Activated CD8-positive, alpha-beta T cell treated with anti-CD3 and anti-CD28 coated beads, Interleukin-2, amount 10 ng/mL, durations not matched to agents 7 days and 5 days (primary cell): ENCODE data around the gene NDUFS2. TPM values are rescaled to one million over a fixed set of nuclear protein-coding genes. Genes with fewer than 3 reads are reported as not detected.

ENCODE experiments used
- ATAC-seq: fragments of 150-1000 bp; cut with Tn5 transposase; one replicate; pipeline ENCODE4 v1.10.0; 2021; ENCODE audit warnings: moderate library complexity
- CTCF ChIA-PET: fragments of 350-600 bp; sonication (Branson Sonifier 250); formaldehyde crosslinking; loops from one replicate; lab custom pipeline; 2021; ENCODE audit warnings: antibody characterized with exemption; lab: Charles Lee
- POLR2A ChIA-PET: fragments of 350-600 bp; sonication (Branson Sonifier 250); formaldehyde crosslinking; loops from one replicate; lab custom pipeline; 2021; ENCODE audit warnings: antibody characterized with exemption; lab: Charles Lee
- DNase-seq: peaks from one replicate; pipeline ENCODE4 v3.0.0-alpha.2; 2020
- H3K27ac Mint-ChIP-seq: one replicate; pipeline ENCODE4 v1.8.0; 2021; ENCODE audit warnings: mild to moderate bottlenecking, mixed read lengths
- H3K27me3 Mint-ChIP-seq: one replicate; pipeline ENCODE4 v1.8.0; 2021; ENCODE audit warnings: low read depth, mixed read lengths
- H3K36me3 Mint-ChIP-seq: one replicate; pipeline ENCODE4 v1.8.0; 2021; ENCODE audit warnings: low read depth, mixed read lengths
- H3K4me1 Mint-ChIP-seq: one replicate; pipeline ENCODE4 v1.8.0; 2021; ENCODE audit warnings: low read depth, mixed read lengths
- H3K4me3 Mint-ChIP-seq: one replicate; pipeline ENCODE4 v1.8.0; 2021; ENCODE audit warnings: mild to moderate bottlenecking, mixed read lengths
- H3K9me3 Mint-ChIP-seq: one replicate; pipeline ENCODE4 v1.8.0; 2022; ENCODE audit warnings: mixed read lengths; ENCODE audit not compliant: insufficient read depth
- total RNA-seq, 2 experiments: library from RNA; stranded (reverse); gene quantifications; one replicate each; pipeline ENCODE4 v1.2.3, GENCODE V29; 2021

Gene NDUFS2
- total RNA-seq, 2 experiments from 2014 or later = 73.6 to 76.8 TPM

GRCh38 chr1:161162052-161162451 lies 40.1 kb upstream of the NDUFS2 start:
- Mint-ChIP-seq H3K27me3 (no peaks in the 10 kb centered on the region), H3K36me3 (peaks cover 51% of the 10 kb centered on the region), H3K4me1 (peaks cover 48% of the 10 kb centered on the region), H3K9me3 (no peaks in the 10 kb centered on the region), H3K4me3 (no peak overlapping the region), H3K27ac (no peak overlapping the region)
- DNase-seq (no peak), ATAC-seq (no peak)
- ChIA-PET CTCF (interaction anchor here (0.7 to 1.0 kb wide), 2 partner anchors 58 to 63 kb away, joined by 3 to 4 read pairs; partner anchors contain the start of gene TOMM40L), POLR2A (interaction anchor here (1.1 to 1.5 kb wide), 2 partner anchors 9 to 92 kb away, joined by 3 to 7 read pairs; partner anchors contain the start of genes ARHGAP30 and UFC1)

DNA sequence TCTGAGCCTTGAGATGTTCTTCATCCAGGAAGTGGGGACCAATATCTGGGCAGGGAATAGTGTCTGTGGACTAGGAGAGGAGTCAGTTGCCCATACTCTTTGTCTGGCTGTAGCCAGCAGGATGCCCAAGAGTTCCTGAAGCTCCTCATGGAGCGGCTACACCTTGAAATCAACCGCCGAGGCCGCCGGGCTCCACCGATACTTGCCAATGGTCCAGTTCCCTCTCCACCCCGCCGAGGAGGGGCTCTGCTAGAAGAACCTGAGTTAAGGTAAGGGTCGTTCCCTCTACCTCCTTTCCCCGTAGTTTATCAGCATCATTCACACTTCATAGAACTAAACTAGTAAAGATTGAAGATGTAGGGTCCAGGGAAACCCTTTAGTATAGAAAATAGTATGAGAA lies 39.4 kb upstream of the NDUFS2 start:
- CTCF ChIA-PET = interaction anchor here (0.7 to 1.0 kb wide), 2 partner anchors 57 to 63 kb away, joined by 3 to 4 read pairs; partner anchors contain the start of gene TOMM40L
- POLR2A ChIA-PET = interaction anchor here (1.1 to 1.5 kb wide), 2 partner anchors 9 to 93 kb away, joined by 3 to 7 read pairs; partner anchors contain the start of genes ARHGAP30 and UFC1
- ATAC-seq = no peak
- Mint-ChIP-seq H3K4me1 (peaks cover 52% of the 10 kb centered on the region), H3K27ac (peak overlapping the region; percentile 30), H3K4me3 (no peak overlapping the region), H3K9me3 (no peaks in the 10 kb centered on the region), H3K36me3 (peaks cover 44% of the 10 kb centered on the region), H3K27me3 (no peaks in the 10 kb centered on the region)
- no peak for DNase-seq

- POLR2A ChIA-PET = interaction anchor here (4.3 kb wide), 1 partner anchor 9 kb away, joined by 51 read pairs; the partner anchor contains the start of gene UFC1
- ATAC-seq = no peak
- DNase-seq = no peak
- CTCF ChIA-PET = interaction anchor here (4.6 kb wide), 1 partner anchor 218 kb away, joined by 38 read pairs; no protein-coding TSS in a partner anchor
- peaks cover 41% of the 10 kb centered on the region for H3K36me3 Mint-ChIP-seq
- H3K4me1 Mint-ChIP-seq = peaks cover 54% of the 10 kb centered on the region
- no peaks in the 10 kb centered on the region for H3K9me3 Mint-ChIP-seq
- H3K27me3 Mint-ChIP-seq = no peaks in the 10 kb centered on the region
- H3K4me3 Mint-ChIP-seq = no peak overlapping the region
- no peak overlapping the region for H3K27ac Mint-ChIP-seq
These were observed 38.4 kb upstream of the NDUFS2 start for GRCh38 chr1:161163793-161164192.

DNA sequence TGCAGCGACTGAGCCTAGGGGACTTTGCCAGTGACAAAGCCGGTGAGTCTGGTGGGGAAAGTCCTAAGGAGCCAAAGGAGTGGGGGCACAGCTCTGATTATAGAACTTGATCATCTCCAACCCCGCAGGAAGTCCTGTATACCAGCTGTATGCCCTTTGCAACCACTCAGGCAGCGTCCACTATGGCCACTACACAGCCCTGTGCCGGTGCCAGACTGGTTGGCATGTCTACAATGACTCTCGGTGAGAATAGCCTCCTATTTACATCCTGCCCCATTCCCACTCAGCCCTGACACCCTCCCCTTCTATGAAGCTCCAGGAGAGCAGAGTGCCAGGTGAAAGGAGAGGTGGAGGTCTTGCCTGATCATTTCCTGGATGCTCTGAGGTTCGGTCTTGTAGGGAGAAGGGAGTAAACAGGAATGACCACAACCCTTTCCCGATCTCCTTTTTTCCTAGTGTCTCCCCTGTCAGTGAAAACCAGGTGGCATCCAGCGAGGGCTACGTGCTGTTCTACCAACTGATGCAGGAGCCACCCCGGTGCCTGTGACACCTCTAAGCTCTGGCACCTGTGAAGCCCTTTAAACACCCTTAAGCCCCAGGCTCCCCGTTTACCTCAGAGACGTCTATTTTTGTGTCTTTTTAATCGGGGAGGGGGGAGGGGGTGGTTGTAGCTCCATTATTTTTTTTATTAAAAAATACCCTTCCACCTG lies 37.1 kb upstream of the NDUFS2 start:
- Mint-ChIP-seq H3K27ac (peak overlapping the region; percentile 78), H3K4me1 (peaks cover 46% of the 10 kb centered on the region), H3K9me3 (no peaks in the 10 kb centered on the region), H3K36me3 (peaks cover 35% of the 10 kb centered on the region), H3K27me3 (no peaks in the 10 kb centered on the region), H3K4me3 (peak overlapping the region; percentile 9)
- no peak for DNase-seq
- POLR2A ChIA-PET = interaction anchor here (0.6 to 4.3 kb wide), 17 partner anchors 10 to 225 kb away, joined by 3 to 51 read pairs (median 9); partner anchors contain the start of genes ADAMTS4, ARHGAP30, B4GALT3 and DEDD
- CTCF ChIA-PET = interaction anchor here (0.6 to 4.6 kb wide), 31 partner anchors 8 to 225 kb away, joined by 3 to 40 read pairs (median 7); partner anchors contain the start of genes ADAMTS4, APOA2, B4GALT3 and CFAP126
- no peak for ATAC-seq

- Mint-ChIP-seq H3K36me3 (peaks cover 39% of the 10 kb centered on the region), H3K4me3 (peak within 1 kb of the TSS; percentile 90), H3K27me3 (no peaks in the 10 kb centered on the region), H3K9me3 (no peaks in the 10 kb centered on the region), H3K4me1 (peaks cover 36% of the 10 kb centered on the region), H3K27ac (peak within 1 kb of the TSS; percentile 96)
- POLR2A ChIA-PET = interaction anchor here (0.6 to 4.3 kb wide), 21 partner anchors 9 to 224 kb away, joined by 3 to 51 read pairs (median 5); partner anchors contain the start of genes ADAMTS4, ARHGAP30, B4GALT3 and DEDD
- DNase-seq (peak; percentile 98), ATAC-seq (peak; percentile 93)
- CTCF ChIA-PET = interaction anchor here (0.6 to 4.6 kb wide), 44 partner anchors 9 to 234 kb away, joined by 3 to 40 read pairs (median 4); partner anchors contain the start of genes ADAMTS4, APOA2, ARHGAP30 and B4GALT3
These were observed 36.2 kb upstream of the NDUFS2 start, which contains the start of gene PPOX for GRCh38 chr1:161165742-161166668. Gene PPOX, plus strand, starts transcription at chr1:161166426. Its CDS starts 422 bp downstream, at chr1:161166848.

GRCh38 chr1:161166669-161167548 lies 35.3 kb upstream of the NDUFS2 start:
- peaks cover 43% of the 10 kb centered on the region for H3K36me3 Mint-ChIP-seq
- peak overlapping the region; percentile 90 for H3K4me3 Mint-ChIP-seq
- DNase-seq (peak; percentile 34), ATAC-seq (no peak)
- peaks cover 32% of the 10 kb centered on the region for H3K4me1 Mint-ChIP-seq
- ChIA-PET CTCF (interaction anchor here (0.7 to 4.6 kb wide), 29 partner anchors 9 to 233 kb away, joined by 3 to 40 read pairs (median 7); partner anchors contain the start of genes ADAMTS4, APOA2, ARHGAP30 and B4GALT3), POLR2A (interaction anchor here (0.6 to 4.3 kb wide), 17 partner anchors 8 to 97 kb away, joined by 3 to 51 read pairs (median 9); partner anchors contain the start of genes ADAMTS4, ARHGAP30, B4GALT3 and DEDD)
- no peaks in the 10 kb centered on the region for H3K27me3 Mint-ChIP-seq
- no peaks in the 10 kb centered on the region for H3K9me3 Mint-ChIP-seq
- peak overlapping the region; percentile 96 for H3K27ac Mint-ChIP-seq

GRCh38 chr1:161168906-161169305 lies 33.3 kb upstream of the NDUFS2 start:
- CTCF ChIA-PET = interaction anchor here (0.6 kb wide), 1 partner anchor 13 kb away, joined by 3 read pairs; no protein-coding TSS in a partner anchor
- no peaks in the 10 kb centered on the region for H3K27me3 Mint-ChIP-seq
- POLR2A ChIA-PET = interaction anchor here (2.1 to 4.3 kb wide), 2 partner anchors 8 to 17 kb away, joined by 6 to 46 read pairs; partner anchors contain the start of gene B4GALT3
- peaks cover 30% of the 10 kb centered on the region for H3K4me1 Mint-ChIP-seq
- no peaks in the 10 kb centered on the region for H3K9me3 Mint-ChIP-seq
- no peak overlapping the region for H3K4me3 Mint-ChIP-seq
- H3K36me3 Mint-ChIP-seq = peaks cover 47% of the 10 kb centered on the region
- DNase-seq = no peak
- H3K27ac Mint-ChIP-seq = no peak overlapping the region
- no peak for ATAC-seq

DNA sequence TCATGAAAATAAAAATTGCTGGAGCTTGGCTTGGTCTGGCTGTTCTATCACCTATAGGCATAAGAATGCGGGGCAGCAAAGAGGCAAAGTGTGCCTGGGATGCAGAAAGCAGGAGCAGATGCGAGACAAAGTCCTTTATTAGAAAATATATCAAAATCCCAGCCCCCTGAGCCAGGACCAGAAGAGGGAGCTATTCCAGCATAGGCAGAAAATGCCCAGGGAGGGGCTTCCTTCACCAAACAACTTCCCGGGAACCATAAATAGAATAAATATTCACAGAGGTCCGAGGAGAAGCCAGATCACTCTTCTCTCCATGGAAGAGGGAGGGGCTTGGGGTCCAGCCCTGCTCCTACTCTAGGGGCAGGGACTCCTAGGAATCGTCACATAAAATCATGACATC lies 31.0 kb upstream of the NDUFS2 start:
- POLR2A ChIA-PET = interaction anchor here (0.9 to 2.5 kb wide), 3 partner anchors 10 to 39 kb away, joined by 3 to 9 read pairs (median 4); partner anchors contain the start of genes DEDD and NDUFS2
- Mint-ChIP-seq H3K4me3 (no peak overlapping the region), H3K9me3 (no peaks in the 10 kb centered on the region), H3K4me1 (peaks cover 34% of the 10 kb centered on the region), H3K27ac (no peak overlapping the region), H3K36me3 (peaks cover 53% of the 10 kb centered on the region), H3K27me3 (no peaks in the 10 kb centered on the region)
- ATAC-seq = no peak
- CTCF ChIA-PET = interaction anchor here (0.8 to 2.3 kb wide), 2 partner anchors 10 to 54 kb away, joined by 3 to 12 read pairs; partner anchors contain the start of gene TOMM40L
- DNase-seq = no peak

- H3K36me3 Mint-ChIP-seq = peaks cover 54% of the 10 kb centered on the region
- no peak overlapping the region for H3K27ac Mint-ChIP-seq
- no peak for ATAC-seq
- POLR2A ChIA-PET = interaction anchor here (0.9 to 2.5 kb wide), 3 partner anchors 10 to 39 kb away, joined by 4 to 9 read pairs (median 4); partner anchors contain the start of gene DEDD
- no peak overlapping the region for H3K4me3 Mint-ChIP-seq
- no peaks in the 10 kb centered on the region for H3K9me3 Mint-ChIP-seq
- CTCF ChIA-PET = interaction anchor here (2.3 kb wide), 1 partner anchor 10 kb away, joined by 12 read pairs; no protein-coding TSS in a partner anchor
- no peaks in the 10 kb centered on the region for H3K27me3 Mint-ChIP-seq
- DNase-seq = no peak
- H3K4me1 Mint-ChIP-seq = peaks cover 38% of the 10 kb centered on the region
These were observed 30.5 kb upstream of the NDUFS2 start for GRCh38 chr1:161171696-161172095.

GRCh38 chr1:161172349-161172748 lies 29.8 kb upstream of the NDUFS2 start:
- Mint-ChIP-seq H3K4me1 (peaks cover 34% of the 10 kb centered on the region), H3K9me3 (no peaks in the 10 kb centered on the region), H3K27me3 (no peaks in the 10 kb centered on the region), H3K4me3 (no peak overlapping the region), H3K27ac (peak overlapping the region; percentile 72), H3K36me3 (peaks cover 54% of the 10 kb centered on the region)
- ChIA-PET CTCF (no interaction called here), POLR2A (interaction anchor here (1.2 kb wide), 1 partner anchor 13 kb away, joined by 4 read pairs; no protein-coding TSS in a partner anchor)
- DNase-seq (no peak), ATAC-seq (no peak)
